Measurements from ENCODE around the gene ADARB2. TPM values are rescaled to one million over a fixed set of nuclear protein-coding genes. Genes with fewer than 3 reads are reported as not detected.

Gene ADARB2
- total RNA-seq, 4 donors from 2014 or later = 8.4 to 23.2 (median 19.6) TPM

DNA sequence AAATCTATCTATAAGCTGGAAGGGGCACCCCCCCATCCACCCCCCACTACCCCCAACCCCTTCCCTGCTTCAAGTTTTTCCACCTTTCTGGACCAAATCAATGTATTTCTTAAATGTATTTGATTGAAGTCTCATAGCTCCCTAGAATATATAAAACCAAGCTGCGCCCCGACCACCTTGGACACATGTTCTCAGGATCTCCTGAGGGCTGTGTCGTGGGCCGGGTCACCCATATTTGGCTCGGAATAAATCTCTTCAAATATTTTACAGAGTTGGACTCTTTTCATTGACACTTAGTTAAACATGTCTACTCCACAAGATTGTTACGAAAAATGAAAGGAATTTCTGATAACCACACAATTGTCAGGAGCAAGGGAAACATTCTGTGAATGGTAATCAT lies 215.6 kb downstream of the ADARB2 start:
- Histone ChIP-seq H3K4me1 (no peaks in the 10 kb centered on the region), H3K27ac (no peak overlapping the region), H3K27me3 (no peaks in the 10 kb centered on the region), H3K9me3 (no peaks in the 10 kb centered on the region), H3K36me3 (no peaks in the 10 kb centered on the region), H3K4me3 (no peak overlapping the region)
- TF ChIP-seq, protein P1, sequence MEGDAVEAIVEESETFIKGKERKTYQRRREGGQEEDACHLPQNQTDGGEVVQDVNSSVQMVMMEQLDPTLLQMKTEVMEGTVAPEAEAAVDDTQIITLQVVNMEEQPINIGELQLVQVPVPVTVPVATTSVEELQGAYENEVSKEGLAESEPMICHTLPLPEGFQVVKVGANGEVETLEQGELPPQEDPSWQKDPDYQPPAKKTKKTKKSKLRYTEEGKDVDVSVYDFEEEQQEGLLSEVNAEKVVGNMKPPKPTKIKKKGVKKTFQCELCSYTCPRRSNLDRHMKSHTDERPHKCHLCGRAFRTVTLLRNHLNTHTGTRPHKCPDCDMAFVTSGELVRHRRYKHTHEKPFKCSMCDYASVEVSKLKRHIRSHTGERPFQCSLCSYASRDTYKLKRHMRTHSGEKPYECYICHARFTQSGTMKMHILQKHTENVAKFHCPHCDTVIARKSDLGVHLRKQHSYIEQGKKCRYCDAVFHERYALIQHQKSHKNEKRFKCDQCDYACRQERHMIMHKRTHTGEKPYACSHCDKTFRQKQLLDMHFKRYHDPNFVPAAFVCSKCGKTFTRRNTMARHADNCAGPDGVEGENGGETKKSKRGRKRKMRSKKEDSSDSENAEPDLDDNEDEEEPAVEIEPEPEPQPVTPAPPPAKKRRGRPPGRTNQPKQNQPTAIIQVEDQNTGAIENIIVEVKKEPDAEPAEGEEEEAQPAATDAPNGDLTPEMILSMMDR (IDR thresholded peaks at IDR 0.05) = no peak
- TF ChIP-seq EP300 (IDR thresholded peaks at IDR 0.05) (no peak), POLR2A (IDR thresholded peaks at IDR 0.05) (no peak)
- no peak for DNase-seq (ENCODE audit: low spot score in 2 of 2)
- WGBS, 2 donors = 85% methylated on average over 6 of the region's 6 CpGs

DNA sequence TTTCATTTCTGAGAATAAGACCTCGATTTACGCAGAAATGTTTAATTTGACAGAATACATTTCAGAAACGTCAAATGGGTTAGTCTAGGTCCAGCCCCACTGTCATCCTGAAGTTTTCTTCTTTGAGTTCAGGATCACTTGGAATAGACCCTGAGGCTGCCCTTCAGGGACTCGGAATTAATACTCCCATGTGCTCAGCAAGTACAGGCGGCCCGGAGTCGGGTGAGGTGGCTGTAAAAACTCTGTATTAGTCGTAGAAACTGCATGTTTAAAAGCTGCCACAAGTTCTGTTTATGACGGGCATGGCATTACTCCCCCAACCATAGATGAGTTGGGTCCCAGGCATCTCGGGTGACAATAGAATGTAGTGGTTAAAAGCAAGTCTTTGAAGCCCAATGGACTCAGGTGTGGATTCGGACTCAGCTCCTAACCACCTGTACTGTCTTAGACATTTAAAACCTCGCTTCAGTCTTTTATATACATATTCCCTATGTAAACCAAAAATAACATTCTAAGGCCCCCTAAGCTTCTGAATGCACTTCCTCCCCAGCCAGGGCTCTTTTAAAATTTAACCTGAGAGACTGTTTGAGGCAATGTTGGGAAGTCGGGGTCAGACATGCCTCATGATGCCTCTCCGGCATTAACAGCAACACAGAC lies 216.3 kb downstream of the ADARB2 start:
- Histone ChIP-seq H3K4me3 (no peak overlapping the region), H3K9me3 (no peaks in the 10 kb centered on the region), H3K4me1 (no peaks in the 10 kb centered on the region), H3K36me3 (no peaks in the 10 kb centered on the region), H3K27ac (no peak overlapping the region), H3K27me3 (no peaks in the 10 kb centered on the region)
- 83 to 88% methylated on average over 14 of the region's 14 CpGs for WGBS, 2 donors
- TF ChIP-seq, protein P1 (IDR thresholded peaks at IDR 0.05) = no peak
- TF ChIP-seq POLR2A (IDR thresholded peaks at IDR 0.05) = no peak
- no peak for TF ChIP-seq EP300 (IDR thresholded peaks at IDR 0.05)
- no peak for DNase-seq (ENCODE audit: low spot score in 2 of 2)

DNA sequence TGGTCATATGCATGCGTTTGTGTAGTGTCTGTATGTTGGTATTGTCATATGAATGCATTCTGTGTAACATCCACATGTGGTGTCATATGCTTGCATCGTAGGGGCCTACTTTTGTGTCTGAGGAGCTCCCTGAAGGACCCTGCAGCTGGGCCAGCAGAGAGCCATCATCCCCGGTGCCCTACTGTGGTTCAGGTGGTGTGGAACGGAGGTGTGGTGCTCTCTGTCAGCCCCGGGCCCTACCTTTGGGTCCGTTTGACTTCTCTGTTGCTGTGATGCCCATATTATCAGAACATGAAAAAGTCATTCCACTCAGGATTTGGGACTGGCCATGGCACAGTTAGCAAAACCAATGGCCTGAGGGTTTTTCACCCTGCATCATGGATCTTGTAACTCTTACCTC lies 217.9 kb downstream of the ADARB2 start:
- TF ChIP-seq, protein P1 (IDR thresholded peaks at IDR 0.05) = no peak
- TF ChIP-seq POLR2A (IDR thresholded peaks at IDR 0.05) (no peak), EP300 (IDR thresholded peaks at IDR 0.05) (no peak)
- Histone ChIP-seq H3K4me1 (no peaks in the 10 kb centered on the region), H3K4me3 (no peak overlapping the region), H3K36me3 (no peaks in the 10 kb centered on the region), H3K27ac (no peak overlapping the region), H3K9me3 (no peaks in the 10 kb centered on the region), H3K27me3 (no peaks in the 10 kb centered on the region)
- WGBS, 2 donors = 88 to 90% methylated on average over 5 to 6 of the region's 6 CpGs
- no peak for DNase-seq (ENCODE audit: low spot score in 2 of 2)

DNA sequence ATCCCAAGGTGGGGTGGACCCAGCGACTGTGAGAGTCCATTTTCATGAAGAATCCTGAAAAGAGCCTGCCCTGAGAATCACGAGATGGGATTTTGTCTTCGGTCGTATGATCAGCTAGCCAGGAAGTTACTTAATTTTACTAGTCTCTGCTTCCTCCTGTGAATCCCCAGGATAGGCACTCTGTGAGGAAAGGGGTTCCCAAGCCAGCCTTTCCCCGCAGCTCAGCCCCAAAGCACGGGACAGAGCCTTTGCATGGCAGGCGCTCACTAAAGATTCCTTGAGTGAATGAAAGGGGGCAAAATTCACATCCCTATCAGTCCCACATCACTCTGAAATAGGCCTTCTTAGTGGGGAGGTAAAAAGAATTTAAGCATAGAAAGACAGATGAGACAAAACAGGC lies 219.6 kb downstream of the ADARB2 start:
- 86 to 93% methylated on average over 7 of the region's 7 CpGs for WGBS, 2 donors
- TF ChIP-seq, protein P1 (IDR thresholded peaks at IDR 0.05) = no peak
- TF ChIP-seq POLR2A (IDR thresholded peaks at IDR 0.05) = no peak
- TF ChIP-seq EP300 (IDR thresholded peaks at IDR 0.05) = no peak

DNA sequence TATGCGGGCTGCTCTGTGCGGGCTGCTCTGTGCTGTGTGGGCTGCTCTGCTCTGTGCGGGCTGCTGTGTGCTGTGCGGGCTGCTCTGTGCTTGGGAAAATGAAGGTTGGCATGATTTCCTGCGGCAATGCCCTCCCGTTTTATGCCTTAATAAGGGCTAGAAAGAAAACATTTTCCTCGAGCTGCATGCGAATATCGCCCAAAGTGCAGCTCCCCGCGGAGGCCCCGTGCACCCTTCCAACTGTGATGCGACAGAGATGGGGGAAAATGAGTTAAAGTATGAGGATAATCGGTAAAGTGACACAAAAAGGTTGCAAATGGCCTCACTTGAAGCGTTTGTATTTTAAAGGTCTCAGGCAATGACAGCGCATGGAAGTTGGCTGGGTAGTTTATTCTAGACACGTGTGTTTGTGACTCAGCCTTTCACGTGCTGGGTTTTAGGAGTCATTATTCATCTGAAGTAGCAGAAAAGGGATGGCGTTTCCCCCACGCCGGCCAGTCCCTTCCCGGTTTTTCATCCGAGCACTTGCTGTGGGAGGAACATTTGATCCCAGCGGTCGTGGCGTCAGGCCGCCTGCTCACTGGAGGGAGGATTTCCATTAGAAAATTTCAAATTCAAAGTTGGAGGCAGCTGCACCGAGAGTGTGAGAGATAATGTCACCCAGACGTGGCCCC lies 220.7 kb downstream of the ADARB2 start:
- H3K4me1 ChIP-seq = no peaks in the 10 kb centered on the region
- no peaks in the 10 kb centered on the region for H3K9me3 ChIP-seq
- no peak overlapping the region for H3K27ac ChIP-seq
- H3K4me3 ChIP-seq = no peak overlapping the region
- H3K36me3 ChIP-seq = no peaks in the 10 kb centered on the region
- TF ChIP-seq, protein P1 (IDR thresholded peaks at IDR 0.05) = no peak
- TF ChIP-seq EP300 (IDR thresholded peaks at IDR 0.05) (no peak), POLR2A (IDR thresholded peaks at IDR 0.05) (no peak)
- DNase-seq (ENCODE audit: low spot score in 2 of 2) = peak in 1 of 2 donors; percentile 23
- no peaks in the 10 kb centered on the region for H3K27me3 ChIP-seq
- WGBS, 2 donors = 80 to 82% methylated on average over 29 of the region's 29 CpGs

More for the DNA sequence above, 219.6 kb downstream of the ADARB2 start:
- Histone ChIP-seq H3K4me1 (no peaks in the 10 kb centered on the region), H3K27ac (no peak overlapping the region), H3K27me3 (no peaks in the 10 kb centered on the region), H3K9me3 (no peaks in the 10 kb centered on the region), H3K4me3 (no peak overlapping the region), H3K36me3 (no peaks in the 10 kb centered on the region)
- no peak for DNase-seq (ENCODE audit: low spot score in 2 of 2)
